ENCODE data around the gene C1orf116.
"Not testable (repeated sequence)": the region's sequence is repeated elsewhere in the genome, so short reads cannot be mapped to it uniquely, and the experiment has no call there.

The C1orf116 gene

GRCh38 chr1:207058878-207059867 lies 26.6 kb upstream of the C1orf116 start:
- no peak for DNase-seq

- no peak for DNase-seq
These were observed 25.7 kb upstream of the C1orf116 start for GRCh38 chr1:207058252-207058651.

DNA sequence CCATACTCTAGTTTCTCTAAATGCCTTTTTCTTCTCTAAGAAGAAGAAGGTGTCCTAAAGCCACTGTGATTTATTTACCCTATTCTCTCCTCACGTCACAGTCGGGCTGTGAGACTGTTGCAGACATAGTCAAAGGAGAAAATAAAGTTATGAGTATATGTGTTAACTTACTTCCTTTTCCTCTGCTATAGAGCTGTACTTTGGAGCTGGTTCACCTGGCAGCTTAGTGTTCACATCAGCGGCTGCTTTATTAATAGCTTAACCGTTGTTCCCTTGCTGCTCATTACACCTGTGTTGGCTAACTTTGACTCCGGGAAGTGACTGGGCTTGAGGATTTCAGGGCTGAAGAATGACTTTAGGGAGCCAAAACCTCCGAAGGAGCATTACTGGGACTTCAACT lies 24.1 kb upstream of the C1orf116 start:
- DNase-seq = no peak

GRCh38 chr1:207055386-207056001 lies 22.9 kb upstream of the C1orf116 start:
- no peak for DNase-seq

- no peak for DNase-seq
These were observed 21.9 kb upstream of the C1orf116 start for GRCh38 chr1:207054491-207054890.

DNA sequence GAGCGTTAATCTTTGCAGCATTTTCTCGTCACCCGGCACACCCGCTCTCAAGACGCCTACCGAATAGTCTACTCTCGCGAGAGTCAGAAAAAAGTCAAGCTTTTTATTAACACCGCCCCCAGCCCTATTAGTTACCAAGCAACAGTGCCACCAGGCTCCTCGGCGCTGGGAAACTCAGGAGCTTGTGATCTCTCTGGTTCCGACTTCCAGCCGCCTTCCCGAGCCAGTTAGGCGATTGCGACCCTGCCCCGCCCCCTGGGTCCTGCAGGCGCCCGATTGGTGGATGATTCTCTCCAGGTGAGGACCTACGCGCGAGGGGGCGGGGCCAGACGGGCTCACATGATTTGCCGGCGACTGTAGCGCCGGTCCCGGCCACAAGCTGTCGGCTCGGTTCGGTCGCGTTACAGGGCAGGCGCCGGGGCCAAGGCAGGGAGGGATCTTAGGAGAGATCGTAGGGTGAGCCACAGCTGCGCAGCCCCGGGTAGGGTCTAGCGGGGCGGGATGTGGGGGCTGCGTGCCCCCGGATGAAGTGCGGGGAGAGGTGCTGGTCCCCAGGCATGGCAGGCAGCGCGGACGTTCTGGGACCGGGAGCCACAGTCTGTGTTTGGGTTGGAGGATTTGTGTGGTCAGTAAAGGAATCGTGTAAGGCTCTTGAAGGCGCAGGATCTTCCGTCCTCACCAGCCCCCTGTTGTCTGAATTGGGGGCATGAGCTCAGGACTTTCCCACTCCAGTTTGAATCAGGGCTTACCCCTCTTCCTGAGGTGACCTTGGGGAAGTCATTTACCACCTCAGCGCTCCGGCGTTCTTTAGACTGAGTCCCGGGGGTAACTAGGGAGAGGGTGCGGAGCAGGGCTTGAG lies 20.6 kb upstream of the C1orf116 start, which contains the start of gene PFKFB2:
Gene PFKFB2 (plus strand): TSS at position 365 of the 859 bp plus-strand sequence. CDS start 1,443 bp downstream, outside the sequence.
- DNase-seq = peak; percentile 42

GRCh38 chr1:207051191-207051943 lies 18.8 kb upstream of the C1orf116 start, which contains the start of gene YOD1:
YOD1 (minus strand) TSS chr1:207051208; CDS start chr1:207051030, 178 bp downstream.
- no peak for DNase-seq

DNA sequence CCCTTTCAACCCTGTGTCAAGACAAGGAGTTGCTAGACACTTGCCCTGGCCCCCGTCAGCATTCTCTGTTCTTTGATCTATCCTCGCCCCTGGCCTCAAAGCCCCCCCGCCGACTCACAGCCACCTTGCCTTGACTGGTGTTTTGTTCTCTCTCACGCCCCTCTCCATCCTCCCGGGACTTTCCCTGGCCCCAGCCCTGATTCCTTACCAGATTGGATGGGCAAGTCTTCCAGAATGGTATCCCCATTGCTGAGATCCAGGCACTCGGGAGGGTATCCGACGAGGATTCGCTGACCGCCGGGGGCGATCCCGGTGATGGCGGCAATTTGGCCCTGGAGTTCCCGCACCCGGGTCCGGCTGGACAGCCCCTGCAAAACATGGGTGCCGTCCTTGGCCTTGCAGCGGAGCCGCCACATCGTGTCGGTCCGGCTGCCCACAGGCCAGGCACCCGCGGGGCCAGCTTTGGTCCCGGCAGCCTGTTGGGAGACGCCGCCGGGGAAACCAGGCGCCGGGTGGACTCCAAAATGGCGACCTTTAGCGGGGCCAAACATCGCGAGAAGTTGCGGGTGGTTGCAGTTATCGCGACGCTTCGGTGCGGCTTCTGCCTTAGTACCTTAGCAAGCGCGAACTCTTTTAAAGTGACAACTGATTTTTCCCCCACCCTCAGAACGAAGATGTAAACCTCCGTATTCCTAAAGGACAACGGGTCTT lies 18.1 kb upstream of the C1orf116 start:
- DNase-seq = peak; percentile 82

GRCh38 chr1:207049974-207050391 lies 17.4 kb upstream of the C1orf116 start:
- DNase-seq = peak; percentile 38

GRCh38 chr1:207049514-207049913 lies 17.0 kb upstream of the C1orf116 start:
- DNase-seq = no peak

GRCh38 chr1:207049054-207049453 lies 16.5 kb upstream of the C1orf116 start:
- no peak for DNase-seq

DNA sequence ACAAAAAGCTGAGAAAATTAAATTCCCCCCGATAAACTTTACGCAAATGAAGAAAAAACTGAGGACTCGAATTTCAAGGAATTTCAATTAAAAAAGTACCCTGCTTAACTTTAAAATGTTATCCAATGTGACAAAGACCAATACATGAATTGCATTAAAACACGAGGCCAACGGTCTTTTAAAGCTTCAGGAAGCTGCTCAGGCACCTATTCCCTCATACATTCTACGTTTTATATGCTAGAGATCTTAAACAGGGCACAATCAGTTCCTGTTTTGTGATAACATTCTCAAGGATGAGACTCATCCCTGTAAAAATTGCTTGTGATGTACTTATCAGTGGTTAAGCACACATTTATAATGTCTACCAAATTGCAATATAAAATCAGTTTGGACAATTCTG lies 15.5 kb upstream of the C1orf116 start:
- DNase-seq = no peak

DNA sequence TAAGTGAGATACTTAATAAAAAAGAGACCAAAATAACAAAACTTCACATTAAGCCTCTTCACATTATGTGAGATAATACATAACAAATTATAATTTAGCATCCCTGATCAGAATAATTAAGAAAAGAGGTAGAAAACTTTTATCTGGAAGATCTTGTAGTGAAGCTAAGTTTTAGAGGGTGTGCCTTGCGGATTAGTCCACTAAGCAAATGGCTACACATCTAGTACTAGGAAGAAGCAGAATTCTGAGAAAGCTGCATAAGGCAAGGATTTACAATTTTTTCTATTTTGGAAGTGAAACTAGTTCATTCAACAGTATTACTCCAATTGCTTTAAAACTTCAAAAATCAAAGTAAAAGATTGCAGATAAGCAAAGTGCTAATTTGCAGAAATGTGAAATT lies 14.9 kb upstream of the C1orf116 start:
- no peak for DNase-seq

DNA sequence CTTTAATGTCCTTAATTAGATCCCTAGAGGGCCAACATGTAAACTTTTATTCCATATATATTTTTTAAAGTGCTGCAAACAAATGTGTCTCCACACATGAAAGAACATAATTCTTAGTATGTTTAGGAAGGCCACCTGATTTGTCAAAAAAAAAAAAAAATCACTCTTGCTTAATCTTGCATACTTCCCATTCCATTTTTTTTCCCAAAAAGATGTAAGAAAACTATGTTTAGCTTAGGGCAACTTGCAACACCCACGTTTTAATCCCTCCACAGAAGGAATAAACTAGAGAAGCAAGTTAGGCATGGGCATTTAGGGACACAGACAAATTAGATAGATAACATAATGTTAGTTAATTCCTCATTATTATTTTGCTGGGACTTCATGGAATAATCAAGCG lies 12.9 kb upstream of the C1orf116 start:
- DNase-seq = no peak

- DNase-seq = not testable (repeated sequence)
These were observed 8.8 kb upstream of the C1orf116 start for GRCh38 chr1:207041397-207041796.

- DNase-seq = no peak
These were observed 7.6 kb upstream of the C1orf116 start for GRCh38 chr1:207040181-207040533.

DNA sequence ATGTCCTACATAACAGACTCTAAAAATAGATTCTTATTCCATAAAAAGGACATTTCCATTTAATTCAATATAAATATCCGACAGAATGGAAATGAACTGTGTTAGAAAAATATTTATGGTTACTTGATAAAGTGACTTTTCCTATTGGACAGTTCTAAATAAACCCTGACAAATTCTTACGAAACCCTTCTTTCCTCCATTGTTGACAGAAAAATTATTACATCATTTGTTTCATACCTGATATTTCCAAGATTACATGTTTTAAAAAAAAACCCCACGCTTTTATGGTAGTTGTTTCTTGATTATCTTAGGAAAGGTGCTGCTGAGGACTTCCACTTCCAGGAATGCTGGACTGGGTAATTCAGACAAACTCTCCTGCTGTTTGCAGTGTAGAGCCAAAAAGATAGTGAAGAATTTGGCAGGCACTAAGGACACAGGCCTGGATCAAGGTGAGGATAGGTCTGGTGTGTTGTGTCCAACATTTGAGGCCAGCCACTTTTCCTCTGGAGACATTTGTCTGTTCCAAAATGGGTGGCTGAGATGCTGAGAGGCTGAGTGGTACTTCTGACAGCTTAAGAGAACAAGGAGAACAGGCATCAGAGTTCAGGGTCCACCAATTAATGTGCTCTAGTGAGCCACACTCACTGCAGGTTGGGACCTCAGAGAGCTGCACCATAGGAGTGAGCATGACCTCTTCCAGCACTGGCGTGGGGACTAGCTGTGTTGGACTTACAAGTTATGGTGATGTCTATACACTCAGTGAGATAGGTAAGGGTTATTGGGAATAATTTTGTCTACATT lies 7.0 kb upstream of the C1orf116 start:
- DNase-seq = no peak

- DNase-seq = no peak
These were observed 4.3 kb upstream of the C1orf116 start for GRCh38 chr1:207036865-207037264.

DNA sequence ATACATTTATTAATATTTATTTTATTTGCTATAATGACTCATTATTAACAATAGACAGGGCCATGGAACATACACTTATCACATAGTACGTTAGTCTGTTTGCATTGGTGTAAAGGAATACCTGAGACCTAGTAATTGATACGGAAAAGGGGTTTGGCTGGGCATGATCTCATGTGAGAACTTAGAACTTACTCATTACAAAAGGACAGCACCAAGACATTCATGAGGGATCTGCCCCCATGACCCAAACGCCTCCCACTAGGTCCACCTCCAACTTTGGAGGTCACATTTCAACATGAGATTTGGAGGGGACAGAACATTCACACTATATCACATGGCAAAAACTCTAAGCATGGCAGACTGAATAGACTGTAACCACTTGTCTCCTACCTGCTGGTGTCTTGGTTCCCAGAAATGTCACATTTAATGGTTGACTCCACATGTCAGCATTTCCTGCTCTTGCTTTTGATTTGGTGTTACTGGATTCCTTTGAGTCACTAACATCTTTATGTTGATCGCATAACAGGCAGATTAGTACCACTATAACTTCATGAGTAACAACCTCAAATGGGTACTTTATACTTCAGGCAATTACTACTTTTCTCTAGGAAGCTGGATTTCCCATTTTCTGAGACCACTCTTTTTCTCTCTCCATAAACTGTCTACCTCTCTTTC lies 3.5 kb upstream of the C1orf116 start:
- DNase-seq = no peak

DNA sequence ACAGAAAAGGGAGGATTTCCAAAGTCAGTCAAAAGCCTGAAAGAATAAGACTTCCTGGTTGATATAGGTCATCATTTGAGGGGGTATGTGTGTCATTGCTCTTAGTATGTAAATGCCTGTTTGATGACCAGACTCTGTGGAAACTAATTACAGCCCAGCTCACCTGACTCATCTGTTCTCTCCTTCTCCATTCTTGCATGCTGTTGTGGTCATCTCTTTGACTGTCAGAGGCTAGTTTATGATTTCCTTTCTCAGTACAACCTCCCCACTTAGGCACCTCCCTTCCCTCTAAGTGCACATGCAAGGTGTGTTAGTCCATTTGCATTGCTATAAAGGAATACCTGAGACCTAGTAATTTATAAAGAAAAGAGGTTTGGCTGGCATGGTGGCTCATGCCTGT lies 2.4 kb upstream of the C1orf116 start:
- DNase-seq = no peak

All from KG1 (cell line).